CD14-positive monocyte (primary cell): ENCODE measurements around the gene TTC16. TPM values are rescaled to one million over a fixed set of nuclear protein-coding genes. Genes with fewer than 3 reads are reported as not detected.

Experiments used
- DNase-seq, 3 donors: peaks; one replicate each; pipeline ENCODE4 v3.0.0-alpha.2; 2011 to 2022
- H2AFZ ChIP-seq: 2 replicates; pipeline ENCODE4 v1.6.0; 2012; ENCODE audit warnings: mild to moderate bottlenecking, low read depth, low read length, inconsistent platforms; ENCODE audit not compliant: insufficient read depth, poor library complexity, severe bottlenecking
- H3K27ac ChIP-seq, 2 donors: 1 replicate in 1 of 2; 2 replicates in 1 of 2; pipeline ENCODE4 v1.5.1; 2012 to 2013; ENCODE audit warnings: low read length in 2 of 2, control low read depth in 1 of 2, inconsistent platforms in 1 of 2, low read depth in 1 of 2, mild to moderate bottlenecking in 1 of 2
- H3K27me3 ChIP-seq, 2 donors: one replicate each; pipeline versions ENCODE4 v1.6.0 to v1.6.1; 2011 to 2013; ENCODE audit warnings: low read length in 2 of 2; ENCODE audit not compliant: control insufficient read depth in 2 of 2, insufficient read depth in 2 of 2
- H3K36me3 ChIP-seq, 2 donors: replicated peaks in 1 of 2; 1 replicate in 1 of 2; 2 replicates in 1 of 2; pipeline versions ENCODE4 v1.5.1 to v1.6.1; 2012 to 2013; ENCODE audit warnings: low read length in 2 of 2, control low read depth in 1 of 2, inconsistent platforms in 1 of 2, mild to moderate bottlenecking in 1 of 2; ENCODE audit not compliant: insufficient read depth in 2 of 2, control insufficient read depth in 1 of 2
- H3K4me1 ChIP-seq, 2 donors: 1 replicate in 1 of 2; 2 replicates in 1 of 2; pipeline versions ENCODE4 v1.5.1 to v1.6.1; 2012 to 2013; ENCODE audit warnings: low read length in 2 of 2, control low read depth in 1 of 2, inconsistent platforms in 1 of 2, mild to moderate bottlenecking in 1 of 2, moderate library complexity in 1 of 2; ENCODE audit not compliant: insufficient read depth in 2 of 2, control insufficient read depth in 1 of 2
- H3K4me2 ChIP-seq: replicated peaks from 2 replicates; pipeline ENCODE3; 2012; ENCODE audit warnings: low read length, moderate library complexity, mild to moderate bottlenecking; ENCODE audit not compliant: poor library complexity, severe bottlenecking; ENCODE audit errors: extremely low read depth
- H3K4me3 ChIP-seq, 3 experiments: fragments of 200-600 bp in 1 of 3; sonication (generic) in 1 of 3; replicated peaks in 1 of 3; 1 replicate in 2 of 3; 2 replicates in 1 of 3; pipeline ENCODE4 v1.5.1; 2011 to 2013; ENCODE audit warnings: low read length in 3 of 3, mild to moderate bottlenecking in 3 of 3, control low read depth in 2 of 3, low read depth in 2 of 3, inconsistent platforms in 1 of 3, moderate library complexity in 1 of 3
- H3K79me2 ChIP-seq: 2 replicates; pipeline ENCODE4 v1.6.0; 2012; ENCODE audit warnings: mild to moderate bottlenecking, control low read depth, inconsistent platforms, low read length, moderate library complexity; ENCODE audit not compliant: insufficient read depth
- H3K9ac ChIP-seq: 2 replicates; pipeline ENCODE4 v1.6.0; 2017; ENCODE audit warnings: low read length, mild to moderate bottlenecking; ENCODE audit not compliant: insufficient read depth, poor library complexity, severe bottlenecking
- H3K9me3 ChIP-seq, 2 donors: replicated peaks in 1 of 2; 1 replicate in 1 of 2; 2 replicates in 1 of 2; pipeline versions ENCODE4 v1.5.1 to v1.6.1; 2012 to 2013; ENCODE audit warnings: low read length in 2 of 2, control low read depth in 1 of 2; ENCODE audit not compliant: control insufficient read depth in 1 of 2, insufficient read depth in 1 of 2
- H4K20me1 ChIP-seq: 2 replicates; pipeline ENCODE4 v1.6.0; 2012; ENCODE audit warnings: mild to moderate bottlenecking, low read length, control low read depth, moderate library complexity; ENCODE audit not compliant: insufficient read depth
- H3K27ac Mint-ChIP-seq, 7 donors: one replicate each; pipeline ENCODE4 v1.8.0; 2020; ENCODE audit warnings: mild to moderate bottlenecking in 7 of 7, mixed read lengths in 7 of 7, moderate library complexity in 6 of 7, inconsistent platforms in 2 of 7
- H3K27me3 Mint-ChIP-seq, 3 donors: one replicate each; pipeline ENCODE4 v1.8.0; 2021 to 2022; ENCODE audit warnings: low read depth in 3 of 3, mild to moderate bottlenecking in 3 of 3, mixed read lengths in 3 of 3, moderate library complexity in 3 of 3, inconsistent platforms in 1 of 3
- H3K36me3 Mint-ChIP-seq, 2 donors: one replicate each; pipeline ENCODE4 v1.8.0; 2020; ENCODE audit warnings: mixed read lengths in 2 of 2, inconsistent platforms in 1 of 2, mild to moderate bottlenecking in 1 of 2
- H3K4me1 Mint-ChIP-seq: one replicate; pipeline ENCODE4 v1.8.0; 2020; ENCODE audit warnings: mild to moderate bottlenecking, mixed read lengths
- H3K4me3 Mint-ChIP-seq, 2 donors: one replicate each; pipeline ENCODE4 v1.8.0; 2020; ENCODE audit warnings: mild to moderate bottlenecking in 2 of 2, mixed read lengths in 2 of 2, moderate library complexity in 1 of 2
- H3K9me3 Mint-ChIP-seq, 7 donors: one replicate each; pipeline ENCODE4 v1.8.0; 2020 to 2022; ENCODE audit warnings: mixed read lengths in 7 of 7, mild to moderate bottlenecking in 6 of 7, moderate library complexity in 6 of 7, inconsistent platforms in 2 of 7
- WGBS: methylation state at CpG from one replicate; pipeline ENCODE4 v1.1.5; 2013; ENCODE audit warnings: missing lambda C conversion rate; ENCODE audit not compliant: insufficient coverage; 5-methylcytosine and 5-hydroxymethylcytosine counted together
- intact Hi-C, 2 donors: fragments of 100-400 bp; cut with micrococcal nuclease; formaldehyde crosslinking; loops; one replicate each; pipeline versions ENCODE4 v1.15.0 to v1.15.1; 2023
- polyA plus RNA-seq, 3 donors: library from polyadenylated mRNA; depleted of rRNA in 1 of 3; unstranded in 2 of 3; stranded (reverse) in 1 of 3; fragments of 300-500 nt in 2 of 3; fragments of >200 nt in 1 of 3; fragmentation: Illumina TruSeq in 2 of 3; gene quantifications; 1 replicate in 2 of 3; 2 replicates in 1 of 3; pipeline ENCODE4 v1.2.3, GENCODE V29; 2012 to 2021
- TF ChIP-seq, protein P1 (sequence below): fragments of 200-600 bp; IDR thresholded peaks from one replicate; pipeline ENCODE4 v1.8.0; 2022; ENCODE audit warnings: antibody characterized with exemption, mild to moderate bottlenecking

TTC16 gene
- polyA plus RNA-seq, 3 donors, result 0.04 TPM; not detected in 2

- WGBS, result 100% methylated on average over 2 of the region's 5 CpGs
- H3K4me2 ChIP-seq, result no peak overlapping the region
- intact Hi-C loops, result no loop called here
These were observed 32.2 kb upstream of the TTC16 start for GRCh38 chr9:127683723-127684122.

DNA sequence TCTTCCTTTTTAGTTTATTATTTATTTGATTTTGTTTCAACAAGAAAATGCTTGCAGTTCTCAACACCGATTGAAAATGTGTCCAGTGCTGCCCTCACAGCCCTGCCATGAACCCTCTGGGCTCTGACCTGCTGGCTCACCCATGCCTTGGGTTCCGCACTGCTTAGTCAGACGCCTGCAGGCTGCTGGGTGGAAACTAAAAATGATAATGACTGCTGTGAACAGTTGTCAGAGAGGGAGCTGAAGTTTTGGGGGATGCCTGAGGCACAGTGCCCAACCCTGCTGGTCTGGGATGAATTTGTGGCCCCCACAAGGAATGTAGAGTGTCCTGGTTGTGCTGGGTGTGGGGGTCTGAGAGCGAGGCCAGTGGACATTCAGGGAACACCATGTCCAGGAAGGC lies 31.3 kb upstream of the TTC16 start:
- WGBS, result 100% methylated on average over 3 of the region's 4 CpGs
- Histone ChIP-seq H3K36me3 (no peaks in the 10 kb centered on the region), H3K4me2 (no peak overlapping the region), H3K27me3 (no peaks in the 10 kb centered on the region), H4K20me1 (no peaks in the 10 kb centered on the region), H3K9me3 (no peaks in the 10 kb centered on the region), H2AFZ (no peak overlapping the region), H3K4me3 (no peak overlapping the region), H3K79me2 (no peaks in the 10 kb centered on the region), H3K4me1 (no peaks in the 10 kb centered on the region), H3K27ac (no peak overlapping the region), H3K9ac (no peak overlapping the region)
- no peak overlapping the region for H3K4me3 Mint-ChIP-seq
- no peaks in the 10 kb centered on the region for H3K4me1 Mint-ChIP-seq
- H3K27me3 Mint-ChIP-seq, result peaks cover 0 to 6% (median 2%) of the 10 kb centered on the region in 3 donors
- no peak overlapping the region for H3K27ac Mint-ChIP-seq
- no peaks in the 10 kb centered on the region for H3K36me3 Mint-ChIP-seq
- intact Hi-C loops, result no loop called here
- H3K9me3 Mint-ChIP-seq, result peaks cover 0 to 1% (median 0%) of the 10 kb centered on the region in 7 donors
- DNase-seq, result no peak
- TF ChIP-seq, protein P1, sequence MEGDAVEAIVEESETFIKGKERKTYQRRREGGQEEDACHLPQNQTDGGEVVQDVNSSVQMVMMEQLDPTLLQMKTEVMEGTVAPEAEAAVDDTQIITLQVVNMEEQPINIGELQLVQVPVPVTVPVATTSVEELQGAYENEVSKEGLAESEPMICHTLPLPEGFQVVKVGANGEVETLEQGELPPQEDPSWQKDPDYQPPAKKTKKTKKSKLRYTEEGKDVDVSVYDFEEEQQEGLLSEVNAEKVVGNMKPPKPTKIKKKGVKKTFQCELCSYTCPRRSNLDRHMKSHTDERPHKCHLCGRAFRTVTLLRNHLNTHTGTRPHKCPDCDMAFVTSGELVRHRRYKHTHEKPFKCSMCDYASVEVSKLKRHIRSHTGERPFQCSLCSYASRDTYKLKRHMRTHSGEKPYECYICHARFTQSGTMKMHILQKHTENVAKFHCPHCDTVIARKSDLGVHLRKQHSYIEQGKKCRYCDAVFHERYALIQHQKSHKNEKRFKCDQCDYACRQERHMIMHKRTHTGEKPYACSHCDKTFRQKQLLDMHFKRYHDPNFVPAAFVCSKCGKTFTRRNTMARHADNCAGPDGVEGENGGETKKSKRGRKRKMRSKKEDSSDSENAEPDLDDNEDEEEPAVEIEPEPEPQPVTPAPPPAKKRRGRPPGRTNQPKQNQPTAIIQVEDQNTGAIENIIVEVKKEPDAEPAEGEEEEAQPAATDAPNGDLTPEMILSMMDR, result no peak

More at GRCh38 chr9:127683723-127684122, 32.2 kb upstream of the TTC16 start:
- no peaks in the 10 kb centered on the region for H3K4me1 Mint-ChIP-seq
- DNase-seq, result no peak
- H3K27me3 Mint-ChIP-seq, result peaks cover 0 to 7% (median 2%) of the 10 kb centered on the region in 3 donors
- H3K4me3 Mint-ChIP-seq, result no peak overlapping the region
- no peaks in the 10 kb centered on the region for H3K9me3 Mint-ChIP-seq
- no peak overlapping the region for H2AFZ ChIP-seq
- no peak overlapping the region for H3K9ac ChIP-seq
- H3K4me3 ChIP-seq, result no peak overlapping the region
- TF ChIP-seq, protein P1, result no peak
- H4K20me1 ChIP-seq, result no peaks in the 10 kb centered on the region
- no peaks in the 10 kb centered on the region for H3K9me3 ChIP-seq
- H3K27me3 ChIP-seq, result no peaks in the 10 kb centered on the region
- H3K36me3 Mint-ChIP-seq, result no peaks in the 10 kb centered on the region
- H3K27ac Mint-ChIP-seq, result no peak overlapping the region
- H3K36me3 ChIP-seq, result no peaks in the 10 kb centered on the region
- H3K4me1 ChIP-seq, result no peaks in the 10 kb centered on the region
- H3K27ac ChIP-seq, result no peak overlapping the region
- no peaks in the 10 kb centered on the region for H3K79me2 ChIP-seq
